Endometrium (tissue), 2 donors: ENCODE measurements around the gene C7orf33.
"Not testable (repeated sequence)": the region's sequence is repeated elsewhere in the genome, so short reads cannot be mapped to it uniquely, and the experiment has no call there.

Source experiments
- FAIRE-seq: peaks from 2 replicates; lab custom pipeline; 2012; peaks lifted over from hg19 to GRCh38; lab: Jason Lieb, UNC
- donor health status: control.
- donor health status: control.

Gene C7orf33, protein sequence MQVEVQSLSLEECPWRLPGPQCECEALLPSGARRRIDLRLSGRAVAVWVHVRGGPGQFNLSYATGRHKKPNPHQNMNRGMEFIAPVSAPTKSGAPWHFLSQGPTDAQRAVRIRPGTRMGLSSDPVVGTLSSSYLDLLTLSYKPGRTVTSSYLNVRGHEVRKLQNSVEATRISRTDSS

DNA sequence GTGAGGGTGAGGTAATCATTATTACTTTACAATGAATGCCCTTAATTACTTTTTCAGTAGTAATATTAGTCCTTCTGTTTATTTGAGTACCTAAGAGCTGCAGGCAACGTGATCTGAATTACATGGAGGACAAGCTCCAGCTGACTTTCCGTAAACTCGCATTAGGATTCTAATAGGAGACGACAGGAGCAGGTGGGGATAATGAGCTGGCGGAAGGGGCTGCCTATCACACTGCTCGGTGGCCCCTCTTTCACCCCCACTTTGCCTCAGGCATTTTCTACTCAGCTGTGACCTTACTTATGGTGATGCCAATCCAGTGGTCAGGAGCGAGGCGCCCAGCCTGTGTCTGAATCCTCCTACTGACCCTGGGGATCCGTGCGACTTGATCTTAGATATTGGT lies at the start of gene C7orf33:
TSS of gene C7orf33 (plus strand) at position 296 of the 400 bp plus-strand sequence. CDS start 160 bp downstream, outside the sequence.
- no peak for FAIRE-seq

DNA sequence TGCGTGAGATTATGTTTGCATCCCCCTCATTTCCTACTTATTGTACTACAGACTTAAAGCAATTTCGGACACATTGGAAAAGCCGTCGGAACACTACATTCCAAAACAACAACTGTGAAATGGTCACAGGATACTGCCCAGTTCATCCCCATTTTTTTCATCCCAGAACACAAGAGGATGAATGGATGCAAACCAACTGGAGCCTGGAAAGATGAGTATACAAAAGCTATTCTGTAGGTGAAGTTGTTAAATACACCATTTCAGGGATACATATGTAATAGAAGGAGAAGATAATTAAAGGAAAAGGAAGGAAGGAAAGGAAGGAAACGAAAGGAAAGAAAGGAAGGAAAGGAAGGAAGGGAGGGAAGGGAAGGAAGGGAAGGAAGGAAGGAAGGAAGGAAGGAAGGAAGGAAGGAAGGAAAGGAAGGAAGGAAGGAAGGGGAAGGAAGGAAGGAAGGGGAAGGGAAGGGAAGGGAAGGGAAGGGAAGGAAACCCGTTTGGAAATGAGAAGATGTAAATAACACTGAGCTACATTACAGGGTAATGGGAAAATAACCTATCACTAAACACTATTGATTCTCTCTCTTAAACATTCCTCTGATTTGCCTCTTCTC lies 48.6 kb upstream of the C7orf33 start:
- no peak for FAIRE-seq

DNA sequence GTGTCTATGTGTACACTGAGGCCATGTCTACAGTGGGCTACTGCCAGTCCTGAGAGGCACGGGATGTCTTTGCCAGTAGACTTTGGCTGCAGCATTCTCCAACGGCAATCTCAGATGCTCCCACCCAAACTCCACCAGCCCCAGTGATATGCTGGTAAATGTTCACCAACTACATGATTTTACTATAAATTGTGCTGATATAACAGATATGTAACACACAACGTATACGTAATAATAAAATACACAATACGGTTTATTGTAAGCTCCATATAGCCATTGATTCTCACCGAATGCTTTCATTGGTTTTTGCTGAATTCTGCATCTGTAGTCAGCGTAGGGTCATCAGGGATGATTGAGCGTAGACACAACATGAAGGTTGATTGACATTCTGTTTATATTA lies 47.3 kb upstream of the C7orf33 start:
- no peak for FAIRE-seq

DNA sequence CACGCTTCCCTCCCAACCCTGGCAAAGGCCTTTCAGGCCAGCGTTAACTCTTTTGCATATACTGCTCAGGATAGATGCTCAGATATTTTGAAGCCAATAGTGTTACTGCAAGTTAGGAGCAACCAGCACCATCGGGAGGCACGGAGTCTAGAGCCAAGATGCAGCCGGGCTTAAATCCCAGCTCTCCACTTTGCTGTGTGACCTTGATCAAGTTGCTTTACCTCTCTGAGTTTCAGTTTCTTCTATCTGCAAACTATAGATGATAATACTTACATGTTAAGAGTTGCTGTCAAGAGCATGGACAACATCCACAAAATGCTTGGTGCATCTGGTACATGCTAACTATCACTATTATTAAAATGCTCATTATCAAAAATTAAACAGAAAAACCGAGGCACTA lies 45.4 kb upstream of the C7orf33 start:
- FAIRE-seq, result no peak

DNA sequence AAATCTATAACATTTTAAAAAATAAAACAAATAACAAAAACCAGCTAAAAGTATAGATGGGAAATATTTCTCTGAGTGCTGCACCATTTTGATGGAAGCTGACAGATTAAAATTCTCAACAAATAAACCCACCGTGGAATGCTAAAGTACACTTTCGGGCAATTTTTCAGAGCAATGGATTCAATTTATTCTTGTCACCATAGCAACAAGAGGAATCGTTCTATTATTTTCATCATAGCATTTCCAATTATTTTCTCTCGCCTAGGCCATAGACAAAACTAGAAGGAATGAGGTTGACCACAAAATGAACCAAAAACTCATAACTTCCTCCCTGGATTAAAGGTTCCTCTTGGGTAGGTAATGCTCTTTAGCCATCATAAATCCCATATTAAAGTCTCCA lies 44.6 kb upstream of the C7orf33 start:
- FAIRE-seq, result no peak

DNA sequence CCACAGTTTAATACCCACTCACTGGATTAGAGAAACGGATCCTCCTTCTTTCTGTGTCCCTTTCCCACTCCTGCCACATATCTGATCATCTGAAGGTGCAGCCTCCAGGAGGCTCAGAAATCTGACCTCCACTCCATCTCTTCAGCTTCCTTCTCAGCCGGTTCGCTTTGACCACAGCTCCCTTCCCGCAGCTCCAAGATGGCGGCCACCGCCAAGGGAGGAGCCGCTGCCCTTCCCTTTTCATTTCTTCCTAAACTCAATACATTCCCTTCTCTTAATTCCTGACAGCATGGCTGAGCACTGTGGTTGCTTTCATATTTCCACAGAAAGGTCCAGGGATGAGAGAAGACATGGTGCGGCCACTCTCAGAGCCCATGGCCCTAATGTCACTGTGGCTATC lies 43.7 kb upstream of the C7orf33 start:
- FAIRE-seq, result no peak

DNA sequence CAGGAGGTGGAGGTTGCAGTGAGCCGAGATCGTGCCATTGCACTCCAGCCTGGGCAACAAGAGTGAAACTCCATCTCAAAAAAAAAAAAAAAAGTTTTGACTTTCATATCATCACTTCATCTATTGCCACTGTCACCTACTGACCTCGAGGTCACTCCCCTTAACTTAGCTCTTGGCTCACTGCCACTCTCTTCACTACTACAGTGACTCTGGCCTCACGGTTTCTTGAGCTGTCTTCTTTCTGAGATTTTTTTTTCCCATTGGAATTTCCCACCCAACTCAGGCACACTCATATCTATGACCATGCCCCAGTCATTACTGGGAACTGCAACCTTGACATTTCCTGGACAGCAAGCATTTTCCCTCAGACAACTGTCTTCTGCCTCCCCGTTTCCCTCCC lies 42.6 kb upstream of the C7orf33 start:
- no peak for FAIRE-seq

DNA sequence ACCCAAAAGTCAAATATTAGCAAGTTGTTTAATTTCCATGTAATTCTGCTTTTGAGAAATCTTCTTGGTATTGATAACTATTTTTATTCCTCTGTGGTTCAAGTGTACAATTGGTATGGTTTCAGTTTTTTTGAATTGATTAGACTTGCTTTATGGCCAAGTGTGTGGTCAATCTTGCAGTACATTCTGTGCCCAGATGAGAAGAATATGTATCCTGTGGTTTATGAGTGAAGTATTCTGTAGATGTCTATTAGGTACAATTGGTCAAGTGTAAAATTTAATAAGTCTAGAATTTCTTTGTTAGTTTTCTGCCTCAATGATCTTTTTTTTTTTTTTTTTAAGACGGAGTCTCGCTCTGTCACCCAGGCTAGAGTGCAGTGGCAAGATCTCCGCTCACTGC lies 36.6 kb upstream of the C7orf33 start:
- FAIRE-seq, result no peak

DNA sequence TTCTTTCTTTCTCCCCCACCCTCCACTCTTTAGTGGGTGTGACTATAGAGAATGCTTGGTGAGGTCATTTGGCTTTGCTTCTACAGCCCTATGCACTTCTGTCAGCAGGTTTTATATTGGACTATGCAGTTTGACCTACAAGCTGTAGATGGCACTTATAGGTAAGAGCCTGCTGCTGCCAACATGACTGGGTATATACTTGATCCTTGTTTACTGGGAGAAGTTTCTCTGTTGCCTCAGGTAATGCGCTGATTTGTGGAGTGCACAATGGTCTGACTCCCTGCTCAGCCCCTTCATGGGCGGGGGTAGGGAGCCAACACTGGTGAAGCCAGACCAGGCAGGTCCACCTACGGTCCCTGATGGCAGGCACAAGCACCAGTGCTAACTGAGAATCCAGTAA lies 33.7 kb upstream of the C7orf33 start:
- FAIRE-seq, result no peak

DNA sequence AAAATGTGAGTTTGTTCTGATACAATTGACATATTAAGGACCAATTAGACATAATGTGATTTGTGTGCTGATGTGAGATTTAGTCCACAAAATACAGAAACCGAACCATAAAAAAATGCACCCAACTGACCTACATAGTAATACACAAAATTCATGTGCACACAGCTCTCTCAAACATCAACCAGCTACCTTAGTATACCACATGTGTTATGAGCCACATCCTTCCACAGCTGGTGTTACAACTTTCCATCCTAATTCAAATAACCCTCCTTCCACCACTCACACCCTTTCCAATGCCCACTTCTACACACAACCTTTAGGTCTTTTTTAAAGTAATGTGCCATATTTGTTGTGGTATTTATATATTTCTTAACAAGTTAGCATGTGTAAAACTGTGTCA lies 31.7 kb upstream of the C7orf33 start:
- no peak for FAIRE-seq

DNA sequence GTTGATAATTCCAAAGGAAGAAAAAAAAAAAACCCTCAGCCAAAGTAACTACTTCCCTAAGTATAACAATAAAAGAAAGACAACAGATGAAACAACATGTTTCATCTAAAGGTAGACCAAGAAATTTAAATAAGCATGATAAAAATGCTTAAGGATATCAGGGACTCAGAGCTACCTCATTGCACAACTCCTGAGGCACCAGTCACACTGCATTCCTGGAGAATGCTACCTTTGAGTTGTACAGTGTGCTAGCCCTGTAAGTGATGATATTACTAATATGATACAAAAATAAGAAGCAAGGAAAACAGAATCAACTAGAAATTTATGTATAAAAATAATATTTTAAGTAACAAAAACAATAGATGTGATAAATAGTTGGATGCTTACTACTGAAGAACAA lies 29.5 kb upstream of the C7orf33 start:
- FAIRE-seq, result no peak

DNA sequence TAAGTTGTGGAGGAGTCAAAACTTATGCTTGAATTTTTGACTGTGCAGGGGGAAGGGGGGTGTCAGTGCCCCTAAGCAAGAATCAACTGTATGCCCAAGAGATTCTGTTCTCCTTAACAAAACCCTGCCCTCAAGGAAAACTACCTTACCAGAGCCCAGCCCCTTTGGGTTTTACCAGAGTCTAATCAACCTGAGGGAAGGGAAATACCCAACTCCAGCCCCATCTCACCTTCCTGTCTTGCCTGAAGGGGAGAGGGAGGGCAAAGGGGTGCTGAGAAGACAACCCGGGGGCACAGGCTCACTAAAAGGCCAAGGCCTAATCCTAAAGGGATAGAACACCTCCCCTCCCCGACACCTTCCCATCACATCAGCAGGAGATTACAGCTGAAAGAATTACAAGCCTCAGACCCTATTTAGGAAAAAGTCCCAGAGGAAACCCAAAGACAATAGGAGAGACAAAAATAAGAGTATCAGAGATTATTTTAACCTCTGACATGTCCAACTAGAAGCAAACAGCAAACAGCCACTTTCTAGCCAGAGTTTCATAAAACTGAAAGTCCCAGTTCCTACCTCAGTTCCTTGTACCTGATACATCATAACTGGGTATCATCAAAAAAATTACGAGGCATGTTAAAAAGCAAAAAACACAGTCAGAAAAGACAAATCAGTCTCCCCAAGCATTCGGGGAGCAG lies 26.8 kb upstream of the C7orf33 start:
- FAIRE-seq, result no peak

DNA sequence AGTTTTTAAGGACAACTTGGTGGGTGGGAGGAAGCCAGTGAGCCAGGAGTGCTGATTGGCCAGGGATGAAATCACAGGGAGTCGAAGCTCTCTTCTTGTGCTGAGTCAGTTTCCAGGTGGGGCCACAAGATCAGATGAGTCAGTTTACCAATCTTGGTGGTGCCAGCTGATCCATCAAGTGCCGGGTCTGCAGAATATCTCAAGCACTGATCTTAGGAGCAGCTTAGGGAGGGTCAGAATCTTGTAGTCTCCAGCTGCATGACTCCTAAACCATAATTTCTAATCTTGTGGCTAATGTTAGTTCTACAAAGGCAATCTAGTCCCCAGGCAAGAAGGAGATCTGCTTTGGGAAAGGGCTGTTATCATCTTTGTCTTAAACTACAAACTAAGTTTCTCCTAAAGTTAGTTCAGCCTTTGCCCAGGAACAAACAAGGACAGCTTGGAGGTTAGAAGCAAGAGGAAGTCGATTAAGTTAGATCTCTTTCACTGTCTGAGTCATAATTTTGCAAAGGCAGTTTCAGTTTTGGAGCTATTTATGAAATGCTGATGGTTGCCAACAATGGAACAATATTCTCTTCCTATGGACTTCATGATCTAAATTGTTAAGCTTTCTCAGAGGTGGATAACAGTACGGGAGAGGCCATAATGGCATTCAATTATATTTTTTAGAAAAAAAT lies 26.2 kb upstream of the C7orf33 start:
- FAIRE-seq, result not testable (repeated sequence)

DNA sequence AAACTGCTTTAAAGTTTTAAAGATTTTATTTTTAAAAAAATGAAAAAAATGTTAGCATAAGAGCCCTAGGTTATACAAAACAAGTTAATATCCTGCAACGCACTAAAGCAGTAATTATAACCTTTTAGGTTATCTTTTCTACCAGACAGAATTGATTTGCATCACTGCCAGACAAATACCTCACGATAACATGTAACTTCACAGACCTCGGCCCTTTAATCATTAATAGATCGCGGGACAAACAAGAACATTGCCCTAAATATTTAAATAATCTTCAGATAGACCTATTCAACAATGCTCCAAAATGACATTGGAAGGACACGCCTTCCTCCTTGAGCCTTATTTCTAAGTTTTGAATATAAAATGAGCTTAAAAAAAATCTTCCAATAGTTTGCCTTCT lies 23.8 kb upstream of the C7orf33 start:
- no peak for FAIRE-seq

DNA sequence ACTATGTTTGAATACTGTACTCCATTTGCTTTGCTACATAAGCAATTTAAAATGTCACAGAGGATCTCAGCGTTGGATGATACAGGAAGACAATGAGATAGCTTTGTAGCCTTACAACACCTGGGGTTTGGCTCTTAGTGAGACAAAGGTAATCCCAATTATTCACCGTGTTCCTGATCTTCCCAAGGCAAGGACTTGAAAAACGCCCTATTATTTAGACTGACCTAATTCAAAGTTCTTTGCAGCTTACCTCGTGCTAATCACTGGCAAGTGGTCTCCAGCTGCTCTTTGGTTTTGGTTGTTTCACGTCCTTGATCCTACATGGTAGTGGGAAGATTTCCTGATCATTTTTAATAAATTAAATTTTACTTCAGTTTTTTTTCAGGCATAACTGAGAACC lies 23.0 kb upstream of the C7orf33 start:
- no peak for FAIRE-seq

DNA sequence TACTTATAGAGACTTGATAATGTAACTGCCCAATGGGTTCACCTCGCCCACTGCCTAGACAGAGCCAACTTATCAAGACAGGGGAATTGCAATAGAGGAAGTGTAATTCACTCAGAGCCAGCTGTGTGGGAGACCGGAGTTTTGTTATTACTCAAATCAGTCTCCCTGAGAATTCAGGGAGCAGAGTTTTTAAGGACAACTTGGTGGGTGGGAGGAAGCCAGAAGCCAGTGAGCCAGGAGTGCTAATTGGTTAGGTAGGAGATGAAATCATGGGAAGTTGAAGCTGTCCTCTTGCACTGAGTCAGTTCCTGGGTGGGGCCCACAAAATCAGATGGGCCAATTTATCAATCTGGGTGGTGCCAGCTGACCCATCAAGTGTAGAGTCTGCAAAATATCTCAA lies 20.1 kb upstream of the C7orf33 start:
- no peak for FAIRE-seq

DNA sequence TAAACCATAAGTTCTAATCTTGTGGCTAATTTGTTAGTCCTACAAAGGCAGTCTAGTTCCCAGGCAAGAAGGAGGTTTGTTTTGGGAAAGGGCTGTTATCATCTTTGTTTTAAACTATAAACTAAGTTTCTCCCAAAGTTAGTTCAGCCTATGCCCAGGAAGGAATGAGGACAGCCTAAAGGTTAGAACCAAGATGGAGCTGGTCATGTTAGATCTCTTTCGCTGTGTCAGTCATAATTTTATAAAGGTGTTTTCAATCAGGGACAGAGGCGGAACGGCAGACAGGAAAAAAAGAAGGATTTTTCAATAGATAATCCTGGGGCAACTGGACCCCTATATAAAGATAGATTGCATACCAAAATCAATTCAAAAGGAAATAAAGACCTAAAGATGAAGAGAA lies 19.6 kb upstream of the C7orf33 start:
- not testable (repeated sequence) for FAIRE-seq

DNA sequence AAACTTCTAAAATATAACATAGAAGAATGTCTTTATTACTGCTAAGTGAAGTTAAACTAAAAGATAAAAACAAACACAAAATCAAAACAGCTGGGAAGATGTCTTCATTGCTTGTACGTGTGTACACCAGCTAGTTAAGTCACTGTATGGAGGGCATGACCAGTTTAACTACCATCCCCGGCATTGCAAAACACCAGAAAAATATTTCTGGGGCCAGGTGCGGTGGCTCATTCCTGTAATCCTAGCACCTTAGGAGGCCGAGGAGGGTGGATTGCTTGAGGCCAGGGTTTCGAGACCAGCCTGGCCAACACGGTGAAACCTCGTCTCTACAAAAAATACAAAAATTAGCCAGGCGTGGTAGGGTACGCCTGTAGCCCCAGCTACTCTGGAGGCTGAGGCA lies 19.2 kb upstream of the C7orf33 start:
- no peak for FAIRE-seq

DNA sequence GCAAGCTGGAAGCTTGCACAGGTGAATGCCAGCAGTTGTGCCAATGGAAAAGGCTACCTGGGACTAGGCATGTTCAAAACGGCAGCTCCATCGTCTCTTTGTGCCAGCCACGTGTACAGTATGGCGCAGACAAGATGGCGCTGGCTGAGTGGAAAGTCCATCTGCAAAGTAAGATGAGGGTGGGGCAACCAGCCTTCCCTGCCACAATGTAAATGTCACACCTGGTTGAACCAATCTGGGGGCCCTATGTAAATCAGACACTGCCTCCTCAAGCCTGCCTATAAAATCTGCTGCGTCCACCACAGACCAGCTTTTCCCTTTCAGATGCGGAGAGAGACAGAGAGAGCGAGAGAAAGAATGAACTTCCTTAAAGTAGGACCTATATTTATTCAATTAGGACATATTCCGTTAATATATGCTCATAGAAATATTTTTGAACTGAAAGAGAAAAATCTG lies 18.5 kb upstream of the C7orf33 start:
- no peak for FAIRE-seq

DNA sequence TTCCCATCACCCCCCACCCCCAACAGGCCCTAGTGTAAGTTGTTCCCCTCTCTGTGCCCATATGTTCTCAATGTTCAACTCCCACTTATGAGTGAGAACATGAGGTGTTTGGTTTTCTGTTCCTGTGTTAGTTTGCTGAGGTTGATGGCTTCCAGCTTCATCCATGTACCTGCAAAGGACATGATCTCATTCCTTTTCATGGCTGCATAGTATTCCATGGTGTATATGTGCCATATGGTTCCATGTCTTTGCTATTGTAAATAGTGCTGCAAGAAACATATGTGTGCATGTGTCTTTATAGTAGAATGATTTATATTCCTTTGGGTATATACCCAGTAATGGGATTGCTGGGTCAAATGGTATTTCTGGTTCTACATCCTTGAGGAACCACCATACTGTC lies 17.0 kb upstream of the C7orf33 start:
- not testable (repeated sequence) for FAIRE-seq

DNA sequence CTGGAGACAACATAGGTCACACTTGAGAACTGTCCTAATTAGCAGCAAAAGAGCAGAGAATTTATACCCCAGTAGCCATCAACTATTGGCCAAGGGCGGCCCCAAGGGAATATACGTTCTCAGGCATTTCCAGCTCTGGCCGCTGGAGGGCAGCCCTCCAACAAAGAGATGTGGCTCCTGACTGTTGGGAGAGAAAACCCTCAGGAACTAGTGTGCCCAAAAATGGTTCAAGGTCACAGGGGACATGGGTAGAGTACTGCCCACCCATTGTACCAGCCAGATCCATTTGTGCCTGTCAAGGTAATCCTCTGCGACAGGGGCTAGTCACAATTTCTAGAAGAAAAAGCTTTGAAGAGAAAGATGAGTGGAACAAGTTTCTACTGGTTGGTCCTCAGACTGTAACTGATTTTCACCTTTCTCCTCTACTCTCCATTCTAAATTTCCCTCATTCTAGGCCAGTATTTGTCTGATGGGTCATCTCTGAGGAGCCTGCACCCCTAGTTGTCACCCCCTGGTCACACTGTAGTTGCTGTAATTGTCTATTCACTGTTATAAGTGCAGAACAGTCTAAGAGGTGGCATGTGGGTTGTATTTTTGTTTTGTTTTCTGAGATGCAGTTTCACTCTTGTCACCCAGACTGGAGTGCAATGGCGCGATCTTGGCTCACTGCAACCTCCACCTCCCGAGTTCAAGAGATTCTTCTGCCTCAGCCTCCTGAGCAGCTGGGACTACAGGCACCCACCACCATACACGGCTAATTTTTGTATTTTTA lies 14.7 kb upstream of the C7orf33 start:
- FAIRE-seq, result no peak

DNA sequence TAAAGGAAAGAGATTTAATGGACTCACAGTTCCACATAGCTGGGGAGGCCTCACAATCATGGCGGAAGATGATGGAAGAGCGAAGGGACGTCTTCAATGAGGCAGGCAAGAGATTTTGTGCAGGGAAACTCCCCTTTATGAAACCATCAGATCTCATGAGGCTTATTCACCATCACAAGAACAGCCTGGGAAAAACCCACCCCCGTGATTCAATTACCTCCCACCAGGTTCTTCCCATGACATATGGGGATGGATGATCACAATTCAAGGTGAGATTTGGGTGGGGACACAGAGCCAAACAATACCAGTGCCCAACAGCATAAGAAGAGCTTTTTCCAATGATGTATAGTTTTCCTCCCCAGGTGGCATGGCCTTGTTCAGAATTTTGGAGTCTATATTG lies 11.2 kb upstream of the C7orf33 start:
- no peak for FAIRE-seq
